Fibroblast of upper back skin (primary cell): ENCODE measurements around the gene HEXD.
"Not testable (repeated sequence)": the region's sequence is repeated elsewhere in the genome, so short reads cannot be mapped to it uniquely, and the experiment has no call there.

Experiments used
- DNase-seq: peaks from one replicate; pipeline ENCODE4 v3.0.0-alpha.2; 2013

Gene HEXD

DNA sequence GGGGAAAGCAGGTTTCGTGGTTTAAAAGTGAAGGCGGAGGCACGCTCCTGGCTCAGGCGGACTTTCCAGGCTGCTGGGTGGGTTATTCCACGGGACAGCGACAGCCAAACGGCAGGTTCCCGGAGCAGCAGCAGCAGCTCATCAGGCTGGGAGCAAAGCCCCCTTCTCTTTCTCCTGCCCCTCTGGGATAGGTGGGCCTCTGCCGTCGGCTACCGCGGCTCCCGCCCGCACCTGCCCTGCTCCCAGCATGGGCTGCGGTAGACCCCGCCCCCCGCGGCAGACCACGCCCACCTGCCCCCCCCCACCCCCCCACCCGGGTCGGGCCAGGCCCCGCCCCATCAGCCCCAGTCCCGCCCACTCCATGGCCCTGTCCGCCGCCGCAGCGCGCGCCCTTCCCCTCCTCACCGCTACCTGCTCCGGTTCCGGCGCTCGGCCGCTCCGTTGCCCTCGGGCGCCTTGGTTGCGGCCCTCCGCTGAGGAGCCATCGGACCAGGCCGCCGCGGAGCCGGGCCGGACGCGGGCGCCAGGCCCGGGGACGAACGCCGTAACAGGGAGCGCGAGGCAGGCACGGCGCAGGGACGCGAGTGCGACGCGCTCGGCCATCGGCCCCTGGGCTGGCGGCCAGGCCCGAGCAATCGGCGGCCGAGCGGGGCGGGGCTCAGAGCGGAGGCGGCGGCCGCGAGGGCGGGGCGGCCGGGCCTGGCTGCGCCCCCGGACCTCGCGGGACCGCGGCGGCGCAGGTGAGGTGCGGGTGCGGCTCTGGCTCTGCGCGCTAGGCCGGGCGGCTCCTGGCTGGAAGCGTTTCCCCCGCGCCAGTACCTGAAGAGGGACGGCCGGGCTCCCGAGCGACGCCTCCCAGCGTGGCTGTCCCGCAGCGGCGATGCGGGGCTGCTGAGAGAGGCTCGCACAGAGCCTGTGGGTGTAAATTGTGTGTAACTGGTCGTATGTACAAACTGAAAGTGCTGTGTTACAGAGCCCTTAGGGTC lies at the start of gene HEXD, which contains the start of gene OGFOD3:
HEXD (plus strand) TSS at position 347 of the 986 bp plus-strand sequence. CDS start 1,453 bp downstream, outside the sequence.
OGFOD3 (minus strand) TSS at position 586 of the 986 bp plus-strand sequence; CDS start at position 485, 101 bp downstream.
- DNase-seq: peak; percentile 75

DNA sequence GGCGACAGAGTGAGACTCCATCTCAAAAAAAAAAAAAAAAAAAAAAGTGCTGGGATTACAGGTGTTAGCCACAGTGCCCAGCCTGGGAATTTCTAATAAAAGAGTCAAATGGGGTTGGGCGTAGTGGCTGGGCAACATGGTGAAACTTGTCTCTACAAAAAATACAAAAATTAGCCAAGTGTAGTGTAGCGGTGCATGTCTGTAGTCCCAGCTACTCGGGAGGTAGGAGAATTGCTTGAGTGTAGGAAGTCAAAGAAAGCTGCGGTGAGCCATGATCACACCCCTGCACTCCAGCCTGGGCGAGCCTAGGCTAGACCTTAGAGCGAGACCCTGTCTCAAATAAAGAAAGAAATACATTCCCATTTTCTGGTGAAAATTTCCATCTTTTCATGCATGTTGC lies 48.9 kb upstream of the HEXD start:
- no peak for DNase-seq

DNA sequence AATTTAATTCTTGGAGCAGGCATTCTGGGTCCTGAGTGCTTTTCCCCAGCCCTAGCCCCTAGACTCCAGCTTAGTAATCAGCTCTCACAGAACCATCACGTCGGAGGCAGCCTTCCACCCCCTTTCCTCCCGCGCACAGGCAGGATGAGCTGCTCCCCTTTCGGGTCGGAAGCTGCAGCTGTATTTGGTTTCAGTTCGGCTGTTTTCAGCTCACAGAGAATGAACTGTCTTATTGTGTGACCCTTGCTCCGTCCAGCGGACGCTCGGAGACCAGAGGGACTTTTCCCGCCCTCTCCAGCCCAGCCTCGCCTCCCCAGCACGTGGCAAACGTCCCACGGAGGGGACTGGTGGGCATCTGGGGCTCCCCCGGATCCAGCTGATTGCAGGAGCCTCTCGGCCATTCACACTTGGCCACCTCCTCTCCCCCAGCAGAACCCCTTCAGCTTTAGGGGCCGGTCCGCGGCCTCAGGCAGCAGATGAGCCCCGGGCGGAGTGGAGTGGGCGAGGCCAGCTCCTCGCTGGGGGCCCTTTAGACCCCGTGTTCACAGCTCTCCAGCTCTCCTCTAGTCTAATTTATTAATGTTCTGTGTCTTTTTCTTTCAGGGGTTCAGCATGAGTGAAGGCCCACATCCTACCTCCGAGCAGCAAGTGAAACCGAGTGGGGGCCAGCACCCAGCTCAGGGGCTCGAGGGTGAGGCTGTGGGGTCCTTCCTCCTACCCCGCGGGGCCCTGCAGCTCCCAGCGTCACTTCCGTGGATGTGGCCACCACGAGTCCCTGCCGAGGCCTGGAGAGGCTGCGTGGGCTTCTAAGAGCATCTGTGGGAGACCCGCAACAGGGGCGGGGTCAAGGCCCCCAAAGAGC lies 47.4 kb upstream of the HEXD start:
- DNase-seq: no peak

DNA sequence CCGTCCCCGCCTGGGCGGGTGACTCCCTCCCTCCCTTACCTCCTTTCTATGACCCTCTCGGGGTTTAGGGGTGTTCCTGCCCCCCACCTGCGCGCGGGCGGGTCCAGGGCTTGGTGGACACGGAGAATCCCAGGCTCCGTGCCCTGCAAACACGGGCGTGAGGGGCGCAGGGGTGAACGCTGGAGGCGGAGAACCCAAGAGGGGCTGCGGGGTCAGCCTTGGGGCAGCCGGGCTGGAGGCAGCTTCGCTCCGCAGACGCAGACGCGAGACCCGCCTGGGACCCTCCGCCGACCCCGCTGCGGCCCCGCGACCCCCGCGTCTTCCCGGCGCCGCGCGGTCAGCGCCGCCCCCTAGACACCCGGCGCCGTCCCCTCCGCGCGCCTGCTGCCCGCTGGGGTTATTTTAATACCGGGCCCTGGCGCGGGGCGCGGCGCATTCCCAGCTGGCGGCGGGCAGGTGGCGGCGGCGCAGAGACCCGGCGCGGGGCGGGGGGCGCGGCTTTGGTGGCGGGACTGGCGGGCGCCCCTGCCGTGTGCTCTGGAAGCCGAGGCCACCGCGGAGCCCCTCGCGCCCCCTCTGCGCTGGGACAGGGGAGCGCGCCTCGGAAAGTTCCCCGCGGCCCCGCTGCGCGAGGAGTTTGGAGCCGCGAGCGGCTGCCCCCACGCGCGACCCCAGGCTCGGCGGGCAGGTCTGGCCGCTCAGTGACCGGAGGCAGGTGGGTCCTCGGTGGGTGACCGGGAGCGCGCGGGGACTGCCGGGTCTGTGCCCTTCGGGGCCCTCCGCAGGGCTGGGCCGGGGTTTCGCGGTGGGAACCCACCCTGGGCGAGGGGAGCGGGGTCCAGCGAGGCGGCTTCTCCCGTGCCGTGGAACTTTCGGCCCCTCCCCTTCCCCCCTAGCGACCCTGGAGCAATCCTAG lies 46.6 kb upstream of the HEXD start, which contains the start of gene UTS2R:
UTS2R (plus strand) TSS at position 433 of the 916 bp plus-strand sequence. CDS start 2,560 bp downstream, outside the sequence.
- DNase-seq: no peak

DNA sequence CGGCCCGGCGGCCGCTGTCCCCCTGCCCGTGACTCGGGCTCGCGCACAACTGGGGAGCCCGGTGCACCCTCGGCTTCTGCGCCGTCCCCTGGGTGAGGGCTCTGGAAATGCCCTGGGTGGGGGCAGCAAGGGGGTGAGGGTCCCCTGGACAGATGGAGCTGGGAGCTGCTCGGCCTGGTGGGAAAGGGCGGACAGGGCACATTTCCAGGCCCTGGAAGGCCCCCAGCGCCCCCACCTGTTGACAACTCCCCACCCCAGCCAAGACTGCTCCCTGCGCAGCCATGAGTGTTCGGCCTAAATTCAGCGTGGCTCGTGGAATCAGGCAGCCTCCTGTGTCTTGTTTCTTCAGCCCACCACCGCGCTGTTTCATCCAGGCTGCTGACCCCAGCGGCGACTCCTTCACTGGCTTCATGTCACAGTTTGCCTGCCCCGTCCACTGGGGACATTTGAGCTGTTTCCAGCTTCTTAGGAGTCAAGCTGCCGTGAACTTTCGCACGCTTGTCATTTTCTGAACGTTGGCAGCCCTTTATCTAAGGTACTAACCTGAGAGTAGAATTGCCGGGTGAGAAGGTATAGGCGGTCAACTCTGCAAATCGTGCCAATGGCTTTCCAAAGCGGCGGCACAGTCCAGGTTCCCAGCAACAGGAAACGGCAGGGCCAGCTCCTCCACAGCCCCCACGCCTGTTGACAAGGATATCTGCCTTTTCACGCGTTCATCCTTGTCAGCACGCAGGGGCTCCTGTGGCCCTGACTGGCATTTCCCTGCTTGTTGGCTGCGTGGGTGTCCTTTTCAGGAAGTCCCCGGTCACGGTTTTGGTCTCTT lies 45.7 kb upstream of the HEXD start:
- no peak for DNase-seq

DNA sequence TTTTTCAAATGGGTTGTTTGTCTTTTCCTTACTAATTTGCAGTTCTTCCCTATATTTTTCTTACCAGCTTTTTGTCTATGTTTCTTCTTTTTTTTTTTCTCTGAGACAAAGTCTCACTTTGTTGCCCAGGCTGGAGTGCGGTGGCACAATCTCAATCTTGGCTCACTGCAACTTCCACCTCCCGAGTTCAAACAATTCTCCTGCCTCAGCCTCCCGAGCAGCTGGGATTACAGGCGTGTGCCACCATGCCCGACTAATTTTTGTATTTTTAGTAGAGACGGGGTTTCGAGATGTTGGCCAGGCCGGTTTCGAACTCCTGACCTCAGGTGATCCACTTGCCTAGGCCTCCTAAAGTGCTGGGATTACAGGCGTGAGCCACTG lies 45.1 kb upstream of the HEXD start:
- not testable (repeated sequence) for DNase-seq

DNA sequence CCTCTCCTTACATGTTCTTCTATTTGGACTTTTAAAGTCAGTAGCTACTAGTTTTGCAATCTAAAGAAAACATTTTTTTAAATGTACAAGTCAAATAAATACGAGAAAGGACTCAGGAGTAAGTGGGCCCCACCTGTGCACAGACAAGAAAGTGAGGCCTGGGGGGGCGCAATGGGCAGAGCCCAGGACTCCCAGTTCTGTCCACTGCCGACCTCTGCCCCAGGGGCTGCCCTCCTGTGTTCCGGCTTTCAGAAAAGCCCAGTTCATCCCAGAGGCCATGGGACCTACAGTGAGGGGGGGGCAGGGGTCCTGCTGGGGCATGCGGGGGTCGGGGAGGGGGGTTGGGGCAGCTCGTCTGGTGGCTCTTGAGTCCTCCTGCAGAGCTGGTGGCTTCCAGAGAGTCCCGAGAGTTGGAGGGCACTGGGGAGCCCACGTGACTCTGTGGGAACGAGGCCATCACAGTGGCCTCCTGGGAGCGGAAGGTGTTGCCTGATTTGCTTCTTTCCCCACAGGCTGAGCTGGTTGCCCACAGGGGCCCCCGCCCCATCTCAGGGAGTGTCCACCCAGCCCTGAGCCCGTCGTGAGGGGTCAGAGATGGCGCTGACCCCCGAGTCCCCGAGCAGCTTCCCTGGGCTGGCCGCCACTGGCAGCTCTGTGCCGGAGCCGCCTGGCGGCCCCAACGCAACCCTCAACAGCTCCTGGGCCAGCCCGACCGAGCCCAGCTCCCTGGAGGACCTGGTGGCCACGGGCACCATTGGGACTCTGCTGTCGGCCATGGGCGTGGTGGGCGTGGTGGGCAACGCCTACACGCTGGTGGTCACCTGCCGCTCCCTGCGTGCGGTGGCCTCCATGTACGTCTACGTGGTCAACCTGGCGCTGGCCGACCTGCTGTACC lies 44.2 kb upstream of the HEXD start:
- no peak for DNase-seq

DNA sequence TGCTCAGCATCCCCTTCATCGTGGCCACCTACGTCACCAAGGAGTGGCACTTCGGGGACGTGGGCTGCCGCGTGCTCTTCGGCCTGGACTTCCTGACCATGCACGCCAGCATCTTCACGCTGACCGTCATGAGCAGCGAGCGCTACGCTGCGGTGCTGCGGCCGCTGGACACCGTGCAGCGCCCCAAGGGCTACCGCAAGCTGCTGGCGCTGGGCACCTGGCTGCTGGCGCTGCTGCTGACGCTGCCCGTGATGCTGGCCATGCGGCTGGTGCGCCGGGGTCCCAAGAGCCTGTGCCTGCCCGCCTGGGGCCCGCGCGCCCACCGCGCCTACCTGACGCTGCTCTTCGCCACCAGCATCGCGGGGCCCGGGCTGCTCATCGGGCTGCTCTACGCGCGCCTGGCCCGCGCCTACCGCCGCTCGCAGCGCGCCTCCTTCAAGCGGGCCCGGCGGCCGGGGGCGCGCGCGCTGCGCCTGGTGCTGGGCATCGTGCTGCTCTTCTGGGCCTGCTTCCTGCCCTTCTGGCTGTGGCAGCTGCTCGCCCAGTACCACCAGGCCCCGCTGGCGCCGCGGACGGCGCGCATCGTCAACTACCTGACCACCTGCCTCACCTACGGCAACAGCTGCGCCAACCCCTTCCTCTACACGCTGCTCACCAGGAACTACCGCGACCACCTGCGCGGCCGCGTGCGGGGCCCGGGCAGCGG lies 43.4 kb upstream of the HEXD start:
- DNase-seq: no peak

DNA sequence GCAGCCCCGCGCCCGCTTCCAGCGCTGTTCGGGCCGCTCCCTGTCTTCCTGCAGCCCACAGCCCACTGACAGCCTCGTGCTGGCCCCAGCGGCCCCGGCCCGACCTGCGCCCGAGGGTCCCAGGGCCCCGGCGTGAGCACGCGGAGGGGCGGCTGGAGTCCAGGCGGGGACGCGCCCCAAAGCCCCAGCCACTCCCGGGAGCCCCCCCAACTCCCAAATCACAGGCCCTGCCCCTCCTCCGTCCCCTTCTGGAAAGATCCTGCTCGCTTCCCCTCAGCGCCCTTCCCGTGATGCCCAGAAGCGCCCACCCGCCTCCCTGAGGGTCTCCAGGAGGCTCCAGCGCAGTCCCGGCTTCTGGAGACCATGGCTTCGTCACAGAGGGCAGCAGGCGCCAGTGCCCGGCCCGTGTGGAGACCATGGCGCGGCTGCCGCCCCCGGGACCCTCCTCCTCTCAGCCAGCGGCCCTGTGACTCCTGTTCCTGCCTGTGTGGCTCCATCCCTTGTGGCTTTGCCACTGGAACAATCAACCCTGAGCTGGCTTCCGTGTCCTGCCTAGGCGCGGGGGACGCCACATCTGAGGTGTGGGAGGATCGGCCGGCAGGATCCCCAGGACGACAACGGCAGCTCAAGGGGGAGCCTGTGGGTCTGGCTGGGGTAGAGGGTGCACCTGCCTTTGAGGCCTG lies 42.6 kb upstream of the HEXD start:
- DNase-seq: no peak

DNA sequence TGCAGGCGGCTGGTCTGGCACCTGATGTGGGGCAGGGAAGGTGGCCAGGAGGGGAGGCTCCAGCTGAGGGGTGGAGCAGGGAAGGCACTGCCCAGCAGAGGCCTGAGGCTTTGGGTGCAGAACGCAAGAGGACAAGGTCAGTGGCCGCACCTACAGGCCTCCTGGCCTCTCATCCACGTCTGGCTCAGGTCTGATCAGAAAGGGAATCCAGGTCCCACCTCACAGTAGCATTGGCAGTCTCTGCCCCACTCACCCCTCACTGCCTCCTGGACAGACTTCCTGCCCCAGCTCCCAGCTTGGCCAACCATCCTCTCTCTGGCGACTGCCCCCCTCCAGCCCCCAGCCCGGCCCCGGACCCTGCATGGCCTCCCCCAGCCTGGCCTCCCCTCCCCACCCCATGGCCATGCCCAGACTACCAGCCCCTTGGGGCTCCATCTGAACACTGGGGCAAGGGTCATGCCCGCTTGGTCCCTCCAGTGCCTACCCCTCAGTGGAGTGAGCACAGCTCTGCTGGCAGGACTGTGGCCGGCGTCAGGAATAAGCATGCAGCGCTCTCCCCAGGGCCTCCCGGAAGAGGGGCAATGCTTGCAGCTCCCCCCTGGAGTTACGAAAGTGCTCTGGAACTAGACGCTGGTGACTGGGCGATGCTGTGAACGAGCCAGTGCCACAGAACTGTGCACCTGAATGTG lies 42.0 kb upstream of the HEXD start:
- DNase-seq: no peak

DNA sequence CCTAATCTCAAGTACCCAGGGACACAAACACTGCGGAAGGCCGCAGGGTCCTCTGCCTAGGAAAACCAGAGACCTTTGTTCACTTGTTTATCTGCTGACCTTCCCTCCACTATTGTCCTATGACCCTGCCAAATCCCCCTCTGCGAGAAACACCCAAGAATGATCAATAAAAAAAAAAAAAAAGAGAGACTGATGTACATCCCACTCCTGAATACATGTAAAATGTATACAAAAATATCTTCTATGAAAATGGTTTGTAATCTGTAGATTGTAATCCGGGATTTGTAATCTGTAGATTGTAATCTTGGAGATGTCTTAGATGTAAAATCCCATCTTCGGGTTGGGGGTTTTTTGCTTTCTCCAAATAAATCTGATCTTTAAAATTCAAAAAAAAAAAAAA lies 40.9 kb upstream of the HEXD start:
- DNase-seq: not testable (repeated sequence)

DNA sequence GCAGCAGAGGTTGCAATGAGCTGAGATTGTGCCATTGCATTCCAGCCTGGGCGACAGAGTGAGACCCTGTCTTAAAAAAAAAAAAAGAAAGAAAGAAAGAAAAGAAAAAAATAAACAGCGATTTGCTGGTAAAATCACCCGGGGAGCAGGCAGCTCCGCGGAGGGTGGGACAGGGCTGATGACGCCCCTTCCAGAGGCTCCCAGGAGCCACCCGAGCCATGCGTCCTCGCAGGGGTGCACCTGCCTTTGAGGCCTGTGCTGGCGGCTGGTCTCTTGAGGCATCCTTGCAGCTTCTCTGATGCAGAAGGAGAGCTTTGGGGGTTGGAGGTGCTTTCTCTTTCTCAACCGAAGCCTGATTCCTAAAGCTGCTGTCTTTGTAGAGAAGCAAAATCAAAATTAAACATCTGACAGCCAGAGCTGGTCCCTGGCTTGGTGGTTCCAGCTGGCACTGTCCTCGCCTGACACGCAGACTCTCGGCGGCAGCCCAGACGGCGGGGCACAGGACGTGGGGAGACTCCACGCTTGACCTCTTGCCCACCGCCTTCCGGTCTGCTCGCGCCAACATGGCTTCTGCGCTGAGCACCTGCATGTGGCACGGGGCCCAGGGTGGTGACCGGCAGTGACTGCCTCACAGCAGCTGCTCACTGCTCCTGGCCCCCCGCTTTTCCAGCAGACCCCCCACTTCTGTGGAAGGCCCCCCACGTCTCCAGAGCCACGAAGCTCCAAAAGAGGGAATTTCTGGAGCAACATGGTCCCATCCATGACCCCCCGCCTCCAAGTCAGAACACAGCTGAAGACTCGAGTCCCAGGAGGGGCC lies 40.0 kb upstream of the HEXD start:
- no peak for DNase-seq

DNA sequence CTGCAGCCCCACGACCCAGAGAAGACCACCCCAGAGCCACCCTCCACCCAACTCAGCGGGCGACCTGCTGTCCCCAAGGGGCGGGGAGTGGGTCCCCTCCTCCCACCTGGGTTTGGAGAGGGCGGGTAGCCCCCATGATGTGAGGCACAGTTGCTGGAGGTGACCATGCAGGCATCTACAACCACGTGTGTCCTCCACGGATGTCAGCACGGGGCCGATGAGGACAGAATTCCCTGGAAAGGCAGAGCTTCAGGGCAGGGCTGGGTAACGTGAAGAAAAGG lies 39.5 kb upstream of the HEXD start:
- DNase-seq: no peak

DNA sequence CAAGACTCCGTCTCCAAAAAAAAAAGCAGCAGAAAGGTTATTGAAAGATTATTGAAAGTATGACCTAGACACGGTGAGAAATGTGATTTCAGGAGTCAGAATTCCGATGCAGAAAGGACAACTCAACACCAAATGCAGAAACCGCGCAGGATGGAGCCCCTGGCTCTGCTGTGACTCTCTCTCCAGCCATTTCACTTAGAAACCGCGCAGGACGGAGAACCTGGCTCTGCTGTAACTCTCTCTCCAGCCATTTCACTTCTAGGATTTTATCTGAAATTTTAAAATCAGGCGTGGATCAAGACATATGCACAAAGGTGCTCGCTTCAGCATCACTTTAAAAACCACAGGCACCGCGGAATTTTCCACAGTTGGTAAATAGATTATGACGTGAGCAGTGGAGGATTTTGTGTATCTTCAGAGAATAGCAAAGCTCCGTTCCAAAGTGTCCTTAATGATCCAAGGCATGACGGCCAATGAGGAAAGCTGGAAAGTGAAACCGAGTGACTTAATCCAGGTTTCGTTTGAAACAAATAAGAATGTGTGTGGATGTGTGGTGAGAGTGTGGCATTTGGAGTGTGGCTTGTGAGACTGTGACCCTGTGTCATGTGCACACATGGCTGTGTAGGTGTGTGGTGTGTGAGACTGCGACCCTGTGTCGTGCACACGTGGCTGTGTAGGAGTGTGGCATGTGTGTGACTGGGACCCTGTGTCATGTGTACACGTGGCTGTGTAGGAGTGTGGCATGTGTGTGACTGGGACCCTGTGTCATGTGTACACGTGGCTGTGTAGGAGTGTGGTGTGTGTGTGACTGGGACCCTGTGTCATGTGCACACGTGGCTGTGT lies 37.1 kb upstream of the HEXD start:
- no peak for DNase-seq

DNA sequence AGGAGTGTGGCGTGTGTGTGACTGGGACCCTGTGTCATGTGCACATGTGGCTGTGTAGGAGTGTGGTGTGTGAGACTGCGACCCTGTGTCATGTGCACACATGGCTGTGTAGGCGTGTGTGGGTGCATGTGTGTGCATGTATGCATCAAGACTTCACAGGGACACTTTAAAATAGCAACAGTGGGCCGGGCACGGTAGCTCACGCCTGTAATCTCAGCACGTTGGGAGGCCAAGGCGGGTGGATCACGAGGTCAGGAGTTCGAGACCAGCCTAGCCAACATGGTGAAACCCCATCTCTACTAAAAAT lies 36.5 kb upstream of the HEXD start:
- DNase-seq: not testable (repeated sequence)

DNA sequence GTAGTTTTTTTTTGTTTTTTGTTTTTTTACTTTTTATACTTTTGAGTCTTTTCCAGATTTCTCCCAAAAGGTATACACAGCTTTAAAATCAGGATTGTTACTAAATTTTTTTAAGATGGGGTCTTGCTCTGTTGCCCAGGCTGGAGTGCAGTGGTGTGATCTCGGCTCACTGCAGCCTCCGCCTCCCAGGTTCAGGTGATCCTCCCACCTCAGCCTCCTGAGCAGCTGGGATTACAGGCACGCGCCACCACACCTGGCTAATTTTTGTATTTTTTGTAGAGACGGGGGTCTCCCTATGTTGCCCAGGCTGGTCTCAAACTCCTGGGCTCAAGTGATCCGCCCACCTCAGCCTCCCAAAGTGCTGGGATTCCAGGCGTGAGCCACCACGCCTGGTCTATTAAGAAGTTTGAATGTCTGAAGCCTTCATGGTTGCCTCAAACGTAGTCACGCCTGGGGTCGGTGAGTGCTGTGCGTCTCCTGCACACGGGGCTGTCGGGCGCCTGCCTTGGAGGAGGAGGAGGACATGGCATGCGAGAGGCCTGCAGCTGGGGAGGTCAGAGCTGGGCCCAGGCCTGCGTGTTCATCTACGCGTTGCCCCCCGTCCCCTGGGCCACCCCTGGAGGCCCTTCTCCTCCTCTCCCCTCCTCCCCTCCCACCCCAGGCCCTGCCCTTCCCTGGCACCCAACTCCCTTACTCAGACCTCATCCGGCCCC lies 35.8 kb upstream of the HEXD start:
- not testable (repeated sequence) for DNase-seq
